PC-9 (cell line): ENCODE measurements around the gene NKAIN2. TPM values are rescaled to one million over a fixed set of nuclear protein-coding genes. Genes with fewer than 3 reads are reported as not detected.

ENCODE experiments used
- BruUV-seq: library from RNA; stranded (reverse); fragments of 400-500 nt; replicated peaks from 2 replicates; lab custom pipeline; 2021; lab: Mats Ljungman, UMichigan
- CTCF ChIA-PET: fragments of 300-600 bp; sonication (Branson Sonifier 250); formaldehyde crosslinking; loops from one replicate; lab custom pipeline; 2022; ENCODE audit warnings: antibody characterized with exemption; lab: Charles Lee
- POLR2A ChIA-PET: fragments of 300-600 bp; sonication (Branson Sonifier 250); formaldehyde crosslinking; loops from one replicate; lab custom pipeline; 2022; ENCODE audit warnings: antibody characterized with exemption; ENCODE audit not compliant: unreplicated experiment; lab: Charles Lee
- DNase-seq, 2 experiments: peaks; one replicate each; pipeline versions ENCODE4 v3.0.0 to v3.0.0-alpha.2; 2015 to 2022; ENCODE audit warnings: mixed read lengths in 1 of 2
- H2AFZ ChIP-seq: fragments of 200-600 bp; sonication (generic); 2 replicates; pipeline ENCODE4 v1.8.1; 2017; ENCODE audit warnings: antibody characterized with exemption
- H3F3A ChIP-seq: fragments of 200-600 bp; sonication (generic); 2 replicates; pipeline ENCODE4 v1.8.1; 2017; ENCODE audit warnings: antibody characterized with exemption, mild to moderate bottlenecking, low read depth; ENCODE audit not compliant: insufficient read depth
- H3K27ac ChIP-seq: fragments of 200-600 bp; sonication (generic); 2 replicates; pipeline ENCODE4 v1.6.1; 2016; ENCODE audit warnings: mixed run types
- H3K27me3 ChIP-seq: fragments of 200-600 bp; sonication (generic); 2 replicates; pipeline ENCODE4 v1.6.1; 2016; ENCODE audit warnings: low read depth, mixed run types; ENCODE audit not compliant: insufficient read depth
- H3K36me3 ChIP-seq: fragments of 200-600 bp; sonication (generic); 2 replicates; pipeline ENCODE4 v1.6.1; 2016; ENCODE audit warnings: low read depth, mixed run types
- H3K4me1 ChIP-seq: fragments of 200-600 bp; sonication (generic); replicated peaks from 2 replicates; pipeline ENCODE4 v1.6.1; 2016; ENCODE audit warnings: mixed run types; ENCODE audit not compliant: insufficient read depth
- H3K4me2 ChIP-seq: fragments of 200-600 bp; sonication (generic); 2 replicates; pipeline ENCODE4 v1.6.1; 2017; ENCODE audit warnings: mixed run types
- H3K4me3 ChIP-seq: fragments of 200-600 bp; sonication (generic); 2 replicates; pipeline ENCODE4 v1.6.1; 2016; ENCODE audit warnings: mixed run types
- H3K79me2 ChIP-seq: fragments of 200-600 bp; sonication (generic); 2 replicates; pipeline ENCODE4 v1.6.1; 2017; ENCODE audit warnings: low read depth, mixed run types
- H3K9me2 ChIP-seq: fragments of 200-600 bp; sonication (generic); 2 replicates; pipeline ENCODE4 v1.8.1; 2017; ENCODE audit warnings: mild to moderate bottlenecking; ENCODE audit not compliant: insufficient read depth
- H3K9me3 ChIP-seq: fragments of 200-600 bp; sonication (generic); 2 replicates; pipeline ENCODE4 v1.8.1; 2016; ENCODE audit warnings: low read depth; ENCODE audit not compliant: insufficient read depth
- H4K20me1 ChIP-seq: fragments of 200-600 bp; sonication (generic); 2 replicates; pipeline ENCODE4 v1.8.1; 2017; ENCODE audit not compliant: insufficient read depth
- CTCF ChIP-seq: fragments of 200-600 bp; sonication (generic); conservative IDR thresholded peaks from 2 replicates; pipeline ENCODE4 v1.6.1; 2017; ENCODE audit warnings: mixed run types, antibody characterized with exemption, mild to moderate bottlenecking, moderate library complexity
- EZH2 ChIP-seq: fragments of 200-600 bp; sonication (generic); IDR thresholded peaks from 2 replicates; pipeline ENCODE4 v1.8.0; 2017; ENCODE audit warnings: antibody characterized with exemption, low read depth
- intact Hi-C: fragments of 100-400 bp; cut with micrococcal nuclease; formaldehyde crosslinking; loops from one replicate; pipeline ENCODE4 v1.10.0; 2022; ENCODE audit not compliant: unreplicated experiment
- total RNA-seq: library from RNA; stranded (reverse); gene quantifications from 2 replicates; pipeline ENCODE4 v1.2.3, GENCODE V29; 2021

The NKAIN2 gene
- total RNA-seq, 1 experiment from 2014 or later: not detected

- no peak overlapping the region for H3K27ac ChIP-seq
- H4K20me1 ChIP-seq: no peaks in the 10 kb centered on the region
- BruUV-seq: no TSS peak
- no peaks in the 10 kb centered on the region for H3K9me2 ChIP-seq
- CTCF ChIA-PET: no interaction called here
- intact Hi-C loops: no loop called here
- no peak overlapping the region for H3K4me2 ChIP-seq
- no peaks in the 10 kb centered on the region for H3K4me1 ChIP-seq
- no peaks in the 10 kb centered on the region for H3K27me3 ChIP-seq
- H2AFZ ChIP-seq: no peak overlapping the region
- H3K36me3 ChIP-seq: no peaks in the 10 kb centered on the region
- H3K9me3 ChIP-seq: no peaks in the 10 kb centered on the region
- H3K4me3 ChIP-seq: no peak overlapping the region
- TF ChIP-seq EZH2 (no peak), CTCF (no peak)
- DNase-seq: no peak
- no peaks in the 10 kb centered on the region for H3F3A ChIP-seq
- POLR2A ChIA-PET: no interaction called here
- no peaks in the 10 kb centered on the region for H3K79me2 ChIP-seq
Observed at GRCh38 chr6:124567401-124567800, 763.7 kb downstream of the NKAIN2 start.

GRCh38 chr6:124573953-124574352 lies 770.3 kb downstream of the NKAIN2 start:
- H3K79me2 ChIP-seq: no peaks in the 10 kb centered on the region
- no peak overlapping the region for H2AFZ ChIP-seq
- no peak overlapping the region for H3K4me2 ChIP-seq
- no peaks in the 10 kb centered on the region for H3K27me3 ChIP-seq
- no TSS peak for BruUV-seq
- H4K20me1 ChIP-seq: no peaks in the 10 kb centered on the region
- intact Hi-C loops: no loop called here
- DNase-seq: no peak
- no peaks in the 10 kb centered on the region for H3K4me1 ChIP-seq
- POLR2A ChIA-PET: no interaction called here
- no peak overlapping the region for H3K4me3 ChIP-seq
- H3K27ac ChIP-seq: no peak overlapping the region
- H3K9me2 ChIP-seq: no peaks in the 10 kb centered on the region
- H3F3A ChIP-seq: no peaks in the 10 kb centered on the region
- no peaks in the 10 kb centered on the region for H3K9me3 ChIP-seq
- CTCF ChIA-PET: no interaction called here
- no peaks in the 10 kb centered on the region for H3K36me3 ChIP-seq
- no peak for TF ChIP-seq CTCF
- TF ChIP-seq EZH2: no peak

GRCh38 chr6:124577734-124578281 lies 774.1 kb downstream of the NKAIN2 start:
- no peak for DNase-seq
- no peaks in the 10 kb centered on the region for H3K9me3 ChIP-seq
- H3F3A ChIP-seq: no peaks in the 10 kb centered on the region
- no peak overlapping the region for H2AFZ ChIP-seq
- H3K79me2 ChIP-seq: no peaks in the 10 kb centered on the region
- intact Hi-C loops: no loop called here
- TF ChIP-seq EZH2 (no peak), CTCF (no peak)
- no peaks in the 10 kb centered on the region for H3K27me3 ChIP-seq
- POLR2A ChIA-PET: interaction anchor here (0.7 kb wide), 1 partner anchor 19 kb away, joined by 4 read pairs; no protein-coding TSS in a partner anchor
- H3K4me3 ChIP-seq: no peak overlapping the region
- no peaks in the 10 kb centered on the region for H3K9me2 ChIP-seq
- H3K27ac ChIP-seq: no peak overlapping the region
- H3K36me3 ChIP-seq: no peaks in the 10 kb centered on the region
- CTCF ChIA-PET: no interaction called here
- H3K4me1 ChIP-seq: no peaks in the 10 kb centered on the region
- BruUV-seq: no TSS peak
- no peaks in the 10 kb centered on the region for H4K20me1 ChIP-seq
- no peak overlapping the region for H3K4me2 ChIP-seq
